ENCODE results near the gene GLCE.

Gene GLCE

DNA sequence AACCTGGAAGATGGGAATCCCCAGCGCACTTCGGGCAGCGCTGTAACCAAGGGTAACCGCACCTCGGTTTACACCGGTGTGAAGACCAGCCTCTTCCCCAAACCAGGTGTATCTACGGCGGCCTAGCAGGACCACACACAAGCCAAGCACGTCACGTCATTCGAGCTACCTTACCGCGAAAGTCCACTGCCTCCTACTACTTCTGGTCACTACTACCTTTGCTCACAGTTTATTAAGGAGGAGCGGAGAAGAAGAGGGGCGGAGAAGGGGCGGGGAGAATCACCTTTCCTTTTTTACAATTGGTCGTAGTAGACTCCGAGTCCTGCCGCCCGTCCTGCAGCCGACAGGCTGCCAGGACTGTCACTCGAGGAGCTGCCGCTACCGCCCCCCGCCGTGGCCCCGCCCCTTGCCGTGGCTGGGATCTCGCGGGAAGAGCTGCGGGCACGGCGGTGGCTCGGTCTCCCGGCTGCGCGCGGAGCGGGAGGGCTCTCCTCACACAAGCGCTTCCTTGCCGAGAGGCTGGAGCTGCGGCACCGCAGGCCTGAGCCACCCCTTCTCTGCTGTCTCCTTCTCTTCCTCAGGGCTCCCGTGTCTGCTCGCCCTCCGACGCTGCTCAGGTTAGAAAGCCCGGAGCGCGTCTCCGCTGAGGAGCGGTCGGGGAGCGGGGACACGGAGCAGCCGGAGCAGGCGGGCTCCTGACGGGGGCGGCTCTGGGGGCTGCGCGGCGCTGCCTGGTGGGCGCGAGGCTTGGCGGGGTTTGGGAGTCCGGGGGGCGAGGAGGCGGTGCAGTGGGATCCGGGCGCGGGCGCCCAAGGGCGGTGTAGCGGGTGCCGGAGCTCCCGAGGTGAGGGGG lies at the start of gene GLCE:
Gene GLCE (plus strand): TSS at position 495 of the 853 bp plus-strand sequence. CDS start 95,172 bp downstream, outside the sequence.
- in situ Hi-C loops (cut with HindIII; ENCODE audit: low pct_ligation_motif_present, low pct_unique_long_range_greater_than_20kb, low sequenced_read_pairs), result no loop called here
- DNase-seq, result peak; percentile 95

DNA sequence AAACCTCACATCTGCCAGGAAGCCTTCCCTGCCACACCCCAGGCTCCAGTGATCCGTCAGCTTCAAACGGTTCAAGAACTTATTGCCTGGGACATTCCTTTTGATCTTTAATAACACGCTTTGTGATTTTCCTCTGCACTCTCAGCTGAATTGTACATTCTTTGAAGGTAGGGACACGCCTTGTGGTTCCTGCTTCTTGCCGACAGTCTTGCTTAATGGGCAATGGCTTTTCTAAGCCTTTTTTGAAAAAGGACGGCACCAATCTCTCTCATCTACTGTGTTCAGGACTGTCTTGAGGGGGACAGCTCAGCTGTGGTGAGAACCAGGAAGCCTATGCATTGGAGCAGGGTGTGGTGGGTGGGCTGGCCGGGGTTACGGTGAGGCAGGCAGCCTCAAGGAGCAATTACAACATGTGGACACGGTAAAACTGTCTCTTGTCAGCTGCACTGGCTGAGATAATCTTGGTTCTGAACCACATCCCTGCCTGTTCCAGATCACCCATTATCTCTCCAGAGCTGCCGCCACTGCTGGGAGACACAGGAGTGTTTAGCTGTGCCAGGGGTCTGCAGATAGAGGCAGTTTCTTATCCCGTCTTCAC lies 46.0 kb upstream of the GLCE start:
- DNase-seq, result no peak
- in situ Hi-C loops (cut with HindIII; ENCODE audit: low pct_ligation_motif_present, low pct_unique_long_range_greater_than_20kb, low sequenced_read_pairs), result no loop called here

- DNase-seq, result no peak
- in situ Hi-C loops (cut with HindIII; ENCODE audit: low pct_ligation_motif_present, low pct_unique_long_range_greater_than_20kb, low sequenced_read_pairs), result no loop called here
Measured at GRCh38 chr15:69115031-69115430, 45.4 kb upstream of the GLCE start.

GRCh38 chr15:69116391-69116790 lies 44.0 kb upstream of the GLCE start:
- in situ Hi-C loops (cut with HindIII; ENCODE audit: low pct_ligation_motif_present, low pct_unique_long_range_greater_than_20kb, low sequenced_read_pairs), result no loop called here
- DNase-seq, result no peak

DNA sequence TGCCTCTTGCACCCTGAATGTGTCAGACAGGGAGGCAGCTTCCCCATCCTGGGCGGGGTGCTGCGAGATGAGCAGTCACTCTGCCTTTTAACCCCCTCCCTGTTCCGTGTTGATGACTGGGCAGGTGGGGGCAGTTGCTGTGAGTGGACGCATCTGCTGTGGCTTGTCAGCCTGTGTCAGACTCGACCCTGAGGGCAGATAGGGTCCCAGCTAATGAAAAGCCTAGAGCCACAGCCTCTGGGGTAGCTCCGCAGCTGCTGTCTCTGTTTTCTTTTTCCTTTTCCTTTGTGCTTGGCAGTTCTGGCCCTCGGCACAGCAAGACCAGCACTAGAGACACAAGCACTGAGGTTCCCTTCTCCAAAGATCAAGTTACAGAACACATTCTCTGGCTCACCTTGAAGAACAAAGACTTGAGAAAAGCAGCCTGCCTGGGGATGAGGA lies 43.0 kb upstream of the GLCE start:
- in situ Hi-C loops (cut with HindIII; ENCODE audit: low pct_ligation_motif_present, low pct_unique_long_range_greater_than_20kb, low sequenced_read_pairs), result no loop called here
- no peak for DNase-seq

DNA sequence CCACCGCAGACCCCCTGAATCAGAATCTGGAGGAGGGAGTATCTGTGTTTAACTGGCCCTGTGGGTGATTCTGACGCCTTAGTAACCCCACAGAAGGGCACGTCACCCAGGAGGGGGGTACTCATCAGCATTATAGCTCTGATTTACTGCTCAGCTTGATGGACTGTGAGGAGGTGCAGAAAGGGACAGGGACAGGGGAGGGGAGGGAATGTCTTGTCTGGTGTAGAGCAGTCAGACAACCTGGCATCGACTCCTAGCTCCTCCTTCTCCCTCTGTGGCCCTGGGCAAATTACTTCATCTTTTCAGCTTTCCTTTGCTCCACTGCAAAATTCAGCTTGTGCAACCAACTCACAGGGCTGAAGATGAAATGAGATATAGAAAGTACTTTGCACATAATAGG lies 42.3 kb upstream of the GLCE start:
- no peak for DNase-seq

DNA sequence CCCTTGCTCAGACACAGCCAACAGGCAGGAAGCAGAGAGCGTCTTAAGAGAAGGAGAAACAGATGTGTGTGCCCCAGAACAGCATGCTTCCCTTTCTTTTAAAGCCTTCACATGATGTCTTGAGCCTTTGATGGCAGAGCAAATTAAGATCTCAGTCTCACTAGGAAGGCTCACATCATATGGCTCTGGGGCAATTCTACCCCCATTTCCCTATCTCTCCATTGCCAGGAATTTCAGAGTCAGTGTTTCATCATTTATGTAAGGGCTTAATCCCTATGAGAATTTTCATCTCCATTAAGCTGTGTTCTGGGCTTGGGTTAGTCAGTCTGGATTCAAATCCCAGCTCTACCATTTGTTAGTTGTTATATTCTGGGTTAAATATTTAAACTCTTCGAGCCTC lies 41.4 kb upstream of the GLCE start:
- in situ Hi-C loops (cut with HindIII; ENCODE audit: low pct_ligation_motif_present, low pct_unique_long_range_greater_than_20kb, low sequenced_read_pairs), result no loop called here
- no peak for DNase-seq

More for the DNA sequence above, 42.3 kb upstream of the GLCE start:
- in situ Hi-C loops (cut with HindIII; ENCODE audit: low pct_ligation_motif_present, low pct_unique_long_range_greater_than_20kb, low sequenced_read_pairs), result no loop called here

DNA sequence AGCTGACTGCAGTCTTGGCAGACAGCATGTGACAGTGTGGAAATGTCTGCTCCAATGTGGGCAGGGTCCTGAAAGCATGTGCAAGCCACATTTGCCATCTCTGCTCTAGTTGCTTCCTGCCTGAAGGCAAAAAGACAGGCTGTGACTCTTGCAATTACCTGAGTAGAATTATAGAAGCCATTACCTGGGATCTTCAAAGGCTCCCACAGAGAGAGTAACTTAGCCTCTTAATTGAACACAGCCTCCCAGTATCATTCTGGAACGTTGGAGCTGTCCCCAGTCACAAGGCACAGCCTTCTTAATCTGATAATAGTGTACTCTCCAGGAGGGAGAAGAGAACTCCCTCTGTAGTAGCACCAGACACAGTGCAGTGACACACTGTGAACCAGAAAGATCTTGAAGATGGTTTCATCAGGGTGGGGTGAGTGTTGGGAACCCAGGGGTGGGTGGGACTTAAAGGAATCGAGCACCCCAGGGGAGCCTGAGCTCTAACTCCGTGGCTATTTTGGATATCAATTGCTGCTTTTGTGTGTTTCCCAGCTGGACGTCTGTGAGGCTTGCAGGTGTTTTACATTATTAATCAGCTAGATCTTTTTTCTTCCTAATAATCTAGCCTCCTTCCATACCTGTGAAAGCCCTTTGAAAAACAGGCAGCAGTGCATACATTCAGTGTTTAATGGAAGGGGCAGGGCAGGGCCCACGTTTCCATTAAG lies 40.6 kb upstream of the GLCE start:
- in situ Hi-C loops (cut with HindIII; ENCODE audit: low pct_ligation_motif_present, low pct_unique_long_range_greater_than_20kb, low sequenced_read_pairs), result no loop called here
- no peak for DNase-seq

DNA sequence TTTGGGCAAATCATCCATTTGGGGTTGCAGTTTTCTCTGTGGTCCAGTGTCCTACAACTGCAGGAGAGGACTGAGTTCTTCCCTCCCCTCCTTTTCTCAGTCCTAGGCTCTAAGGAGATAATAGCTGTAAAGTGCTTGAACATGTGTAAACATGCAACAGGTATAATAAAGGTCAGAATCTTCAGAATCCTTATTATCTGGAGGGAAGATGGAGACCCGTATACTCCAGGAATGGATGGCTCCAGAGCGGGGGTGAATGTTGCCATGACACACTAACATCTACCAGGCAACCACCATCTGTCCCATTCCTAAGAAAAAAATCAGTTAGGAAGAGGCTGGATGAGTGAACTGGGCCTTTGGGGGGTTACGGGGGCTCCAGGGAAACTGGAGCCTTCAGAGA lies 39.7 kb upstream of the GLCE start:
- in situ Hi-C loops (cut with HindIII; ENCODE audit: low pct_ligation_motif_present, low pct_unique_long_range_greater_than_20kb, low sequenced_read_pairs), result no loop called here
- DNase-seq, result no peak

DNA sequence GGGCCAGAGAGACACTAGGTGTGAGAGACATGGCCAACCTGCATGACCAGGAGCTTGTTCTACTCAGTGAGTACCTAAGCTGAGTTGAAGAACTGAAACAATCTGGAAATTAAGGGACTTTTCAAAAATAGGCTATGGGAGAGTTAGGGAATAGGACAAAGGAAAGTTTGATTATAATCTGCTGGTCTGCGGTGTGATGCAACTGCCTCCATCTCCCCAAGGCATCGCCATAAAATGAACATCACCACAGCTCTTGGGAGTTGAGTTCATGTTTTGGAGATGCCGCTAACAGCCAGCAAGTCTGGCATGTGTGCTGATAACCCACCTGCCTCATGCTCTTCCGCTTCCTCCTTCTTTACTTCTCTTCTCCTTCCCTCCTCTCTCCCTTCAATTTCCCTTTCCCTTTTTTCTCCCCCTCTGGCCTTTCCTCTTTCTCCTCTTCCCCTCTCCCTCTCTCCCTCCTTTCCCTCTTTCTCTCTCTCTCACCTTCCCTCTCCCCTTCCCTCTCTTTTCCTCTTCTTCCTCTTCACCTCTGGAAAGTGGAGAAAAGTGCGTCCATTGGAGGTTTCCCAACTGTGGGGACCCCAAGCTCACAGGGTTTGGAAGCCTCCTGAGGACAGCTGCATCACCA lies 39.1 kb upstream of the GLCE start:
- in situ Hi-C loops (cut with HindIII; ENCODE audit: low pct_ligation_motif_present, low pct_unique_long_range_greater_than_20kb, low sequenced_read_pairs), result no loop called here
- DNase-seq, result no peak

- no peak for DNase-seq
- in situ Hi-C loops (cut with HindIII; ENCODE audit: low pct_ligation_motif_present, low pct_unique_long_range_greater_than_20kb, low sequenced_read_pairs), result no loop called here
Measured at GRCh38 chr15:69125236-69125635, 35.2 kb upstream of the GLCE start.

GRCh38 chr15:69126054-69126469 lies 34.4 kb upstream of the GLCE start:
- in situ Hi-C loops (cut with HindIII; ENCODE audit: low pct_ligation_motif_present, low pct_unique_long_range_greater_than_20kb, low sequenced_read_pairs), result no loop called here
- no peak for DNase-seq

- in situ Hi-C loops (cut with HindIII; ENCODE audit: low pct_ligation_motif_present, low pct_unique_long_range_greater_than_20kb, low sequenced_read_pairs), result no loop called here
- DNase-seq, result no peak
Measured at GRCh38 chr15:69127306-69127705, 33.1 kb upstream of the GLCE start.

DNA sequence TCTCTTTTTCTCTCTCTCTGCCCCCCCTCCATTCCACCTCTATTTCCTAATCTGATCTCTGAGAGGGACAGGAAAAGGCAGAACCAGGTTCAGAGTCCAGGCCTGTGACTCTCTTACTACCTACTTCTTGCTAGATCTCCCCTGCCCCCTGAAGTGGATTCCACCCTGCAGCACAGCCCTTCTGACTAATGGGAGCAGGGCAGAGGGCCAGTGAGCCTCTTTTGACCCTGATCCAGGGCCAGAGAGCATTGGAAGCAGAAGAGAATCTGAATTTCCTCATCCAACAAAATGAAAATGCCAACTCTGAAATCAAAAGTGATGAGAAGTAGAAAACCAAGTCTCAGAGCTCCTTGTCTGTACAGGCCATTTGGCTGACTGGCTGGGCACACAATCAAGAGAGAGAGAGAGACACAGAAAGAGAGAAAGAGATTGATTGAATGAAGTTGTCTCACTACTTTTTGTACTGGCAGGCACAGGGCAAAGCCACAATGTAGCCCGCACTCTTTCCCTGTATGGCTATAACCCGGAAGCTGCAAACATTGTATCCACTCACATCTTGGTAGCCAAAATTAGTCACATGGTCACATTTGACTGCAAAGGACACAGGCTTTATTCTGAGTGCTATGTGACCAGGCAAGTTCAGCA lies 31.6 kb upstream of the GLCE start:
- in situ Hi-C loops (cut with HindIII; ENCODE audit: low pct_ligation_motif_present, low pct_unique_long_range_greater_than_20kb, low sequenced_read_pairs), result no loop called here
- no peak for DNase-seq

DNA sequence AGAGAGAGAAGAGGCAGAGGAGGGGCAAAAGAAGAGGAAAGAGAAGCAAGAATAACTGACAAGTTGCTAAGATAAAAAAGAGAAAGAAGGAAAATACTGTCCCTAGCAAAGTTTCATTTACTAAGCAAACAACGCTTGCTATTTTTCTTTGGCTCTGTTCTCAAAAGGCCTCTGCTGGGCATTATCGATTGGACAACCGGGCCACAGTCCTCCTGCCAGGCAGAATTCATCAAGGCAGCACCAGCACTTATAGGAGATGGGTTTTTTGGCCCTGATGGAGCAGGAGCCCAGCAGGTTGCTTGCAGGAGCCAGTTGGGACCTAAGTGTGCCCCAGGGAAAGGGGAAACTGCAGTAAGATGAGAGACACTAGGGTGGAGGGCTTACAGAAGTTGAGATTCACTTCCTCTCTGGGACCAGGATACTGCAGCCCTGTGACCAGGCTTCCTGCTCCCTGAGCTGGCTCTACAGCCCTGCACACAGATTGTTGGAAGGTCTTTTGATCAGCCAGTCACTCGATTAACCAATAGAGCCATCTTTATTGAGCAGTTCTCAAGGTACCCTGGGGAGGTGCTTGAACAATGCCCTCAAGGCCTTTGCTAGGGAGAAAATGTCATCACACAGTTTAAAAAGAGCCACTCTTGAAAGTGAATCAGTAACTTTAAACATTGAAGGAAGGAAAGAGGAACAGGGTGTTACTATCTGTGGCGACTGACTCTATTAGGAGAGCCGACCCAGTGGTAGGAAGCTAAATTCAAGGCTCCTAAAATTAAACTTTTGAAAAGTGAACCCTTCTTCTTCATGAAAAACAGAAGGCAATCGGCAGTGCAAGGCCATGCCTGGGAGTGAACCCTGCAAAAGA lies 28.8 kb upstream of the GLCE start:
- in situ Hi-C loops (cut with HindIII; ENCODE audit: low pct_ligation_motif_present, low pct_unique_long_range_greater_than_20kb, low sequenced_read_pairs), result no loop called here
- no peak for DNase-seq

DNA sequence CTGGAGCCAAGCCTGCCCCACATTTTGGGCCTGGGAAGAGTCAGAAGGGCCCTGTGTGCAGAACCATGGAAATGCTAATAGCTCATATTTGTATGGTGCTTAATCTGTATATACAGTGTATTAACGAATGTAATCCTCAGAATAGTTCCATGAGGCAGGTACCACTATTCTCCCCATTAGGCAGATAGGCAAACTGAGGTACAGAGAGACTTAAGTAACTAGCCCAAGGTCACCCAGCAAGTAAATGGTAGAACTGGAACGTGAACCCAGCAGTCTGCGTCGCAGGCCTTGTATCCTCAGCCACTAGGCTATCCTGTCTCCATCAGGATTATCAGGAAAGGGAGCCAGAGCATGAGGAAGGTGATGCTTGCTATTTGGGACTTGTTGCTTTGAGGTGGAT lies 28.0 kb upstream of the GLCE start:
- in situ Hi-C loops (cut with HindIII; ENCODE audit: low pct_ligation_motif_present, low pct_unique_long_range_greater_than_20kb, low sequenced_read_pairs), result no loop called here
- DNase-seq, result no peak

- in situ Hi-C loops (cut with HindIII; ENCODE audit: low pct_ligation_motif_present, low pct_unique_long_range_greater_than_20kb, low sequenced_read_pairs), result no loop called here
- DNase-seq, result no peak
Measured at GRCh38 chr15:69132977-69133861, 27.2 kb upstream of the GLCE start.

Data from ACHN (cell line).